ENCODE measurements around the gene FERD3L.

DNA sequence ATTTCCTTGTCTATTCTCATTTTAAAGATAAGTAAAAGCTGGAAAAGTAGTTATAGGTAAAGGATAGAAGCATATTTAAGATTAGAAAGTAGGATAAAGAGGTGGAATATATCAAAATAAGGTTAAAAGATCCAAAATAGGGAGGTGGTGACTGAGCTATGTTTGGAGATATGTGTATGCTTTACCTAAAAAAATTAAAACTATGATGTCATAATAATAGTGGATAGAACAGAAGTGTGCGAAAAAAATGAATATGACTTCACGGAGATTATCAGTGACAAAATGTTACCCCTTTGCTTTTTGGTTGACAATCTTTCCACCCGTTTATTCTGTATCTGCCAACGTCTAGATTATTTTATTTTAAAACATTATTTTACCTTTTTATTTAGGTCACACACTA is 33.4 kb upstream of the FERD3L start:
- TF ChIP-seq, protein P1, sequence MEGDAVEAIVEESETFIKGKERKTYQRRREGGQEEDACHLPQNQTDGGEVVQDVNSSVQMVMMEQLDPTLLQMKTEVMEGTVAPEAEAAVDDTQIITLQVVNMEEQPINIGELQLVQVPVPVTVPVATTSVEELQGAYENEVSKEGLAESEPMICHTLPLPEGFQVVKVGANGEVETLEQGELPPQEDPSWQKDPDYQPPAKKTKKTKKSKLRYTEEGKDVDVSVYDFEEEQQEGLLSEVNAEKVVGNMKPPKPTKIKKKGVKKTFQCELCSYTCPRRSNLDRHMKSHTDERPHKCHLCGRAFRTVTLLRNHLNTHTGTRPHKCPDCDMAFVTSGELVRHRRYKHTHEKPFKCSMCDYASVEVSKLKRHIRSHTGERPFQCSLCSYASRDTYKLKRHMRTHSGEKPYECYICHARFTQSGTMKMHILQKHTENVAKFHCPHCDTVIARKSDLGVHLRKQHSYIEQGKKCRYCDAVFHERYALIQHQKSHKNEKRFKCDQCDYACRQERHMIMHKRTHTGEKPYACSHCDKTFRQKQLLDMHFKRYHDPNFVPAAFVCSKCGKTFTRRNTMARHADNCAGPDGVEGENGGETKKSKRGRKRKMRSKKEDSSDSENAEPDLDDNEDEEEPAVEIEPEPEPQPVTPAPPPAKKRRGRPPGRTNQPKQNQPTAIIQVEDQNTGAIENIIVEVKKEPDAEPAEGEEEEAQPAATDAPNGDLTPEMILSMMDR (conservative IDR thresholded peaks at IDR 0.05): no peak
- no peak for TF ChIP-seq ZFX (IDR thresholded peaks at IDR 0.05)
